Camera-type eye (tissue), 1 donor: ENCODE measurements around the gene SPCS1. TPM values are rescaled to one million over a fixed set of nuclear protein-coding genes. Genes with fewer than 3 reads are reported as not detected.

Source experiments
- total RNA-seq: library from RNA; depleted of rRNA; stranded (reverse); fragments of >200 nt; gene quantifications from one replicate; pipeline ENCODE4 v1.2.3, GENCODE V29; 2014

SPCS1 gene
- total RNA-seq = 75.8 TPM

DNA sequence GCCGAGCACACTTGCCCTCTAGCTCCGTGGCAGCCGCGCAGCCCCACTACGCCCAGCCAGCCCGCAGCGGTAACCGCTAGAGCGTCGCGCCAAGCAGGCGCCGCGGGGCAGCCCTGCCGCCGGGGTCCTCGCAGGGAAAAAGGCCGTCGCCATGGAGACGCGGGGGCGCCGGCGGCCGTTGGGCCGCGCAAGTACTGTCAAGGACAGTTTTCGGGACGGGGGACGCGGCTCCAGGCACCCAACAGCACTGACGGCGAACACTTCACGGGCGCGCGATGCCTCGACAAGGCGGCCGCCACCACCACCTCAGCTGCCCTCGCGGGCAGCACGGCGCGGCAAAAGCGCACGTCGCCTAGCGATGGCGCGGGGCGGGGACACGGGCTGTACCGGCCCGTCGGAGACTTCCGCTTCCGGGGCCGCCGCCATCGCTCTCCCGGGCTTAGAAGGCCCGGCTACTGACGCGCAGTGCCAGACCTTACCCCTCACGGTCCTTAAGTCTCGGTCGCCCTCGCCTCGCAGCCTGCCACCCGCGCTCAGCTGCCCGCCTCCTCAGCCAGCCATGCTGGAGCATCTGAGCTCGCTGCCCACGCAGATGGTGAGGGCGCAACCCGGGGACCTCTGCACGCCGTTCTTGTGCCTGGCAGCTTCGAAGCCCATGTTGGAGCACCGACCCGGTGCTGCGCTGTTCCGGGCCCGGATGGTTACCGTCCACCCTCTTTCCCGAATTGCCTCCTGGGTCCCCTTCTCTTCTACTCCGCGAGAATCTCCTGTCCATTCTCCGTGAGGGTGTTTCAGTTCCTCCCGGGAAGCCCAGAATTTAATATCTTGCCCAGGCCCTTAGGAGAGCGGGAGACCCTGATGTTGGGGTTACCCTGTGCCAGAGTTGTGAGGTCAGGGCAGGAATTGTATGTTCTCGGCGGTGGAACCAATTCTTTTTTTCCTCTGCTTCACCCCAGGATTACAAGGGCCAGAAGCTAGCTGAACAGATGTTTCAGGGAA, at the start of gene SPCS1, which contains the start of gene GLT8D1:
SPCS1 (plus strand) TSS at position 419 of the 999 bp plus-strand sequence; CDS start at position 560, 141 bp downstream.
GLT8D1 (minus strand) TSS at position 104 of the 999 bp plus-strand sequence. CDS start 5,331 bp downstream, outside the sequence.

DNA sequence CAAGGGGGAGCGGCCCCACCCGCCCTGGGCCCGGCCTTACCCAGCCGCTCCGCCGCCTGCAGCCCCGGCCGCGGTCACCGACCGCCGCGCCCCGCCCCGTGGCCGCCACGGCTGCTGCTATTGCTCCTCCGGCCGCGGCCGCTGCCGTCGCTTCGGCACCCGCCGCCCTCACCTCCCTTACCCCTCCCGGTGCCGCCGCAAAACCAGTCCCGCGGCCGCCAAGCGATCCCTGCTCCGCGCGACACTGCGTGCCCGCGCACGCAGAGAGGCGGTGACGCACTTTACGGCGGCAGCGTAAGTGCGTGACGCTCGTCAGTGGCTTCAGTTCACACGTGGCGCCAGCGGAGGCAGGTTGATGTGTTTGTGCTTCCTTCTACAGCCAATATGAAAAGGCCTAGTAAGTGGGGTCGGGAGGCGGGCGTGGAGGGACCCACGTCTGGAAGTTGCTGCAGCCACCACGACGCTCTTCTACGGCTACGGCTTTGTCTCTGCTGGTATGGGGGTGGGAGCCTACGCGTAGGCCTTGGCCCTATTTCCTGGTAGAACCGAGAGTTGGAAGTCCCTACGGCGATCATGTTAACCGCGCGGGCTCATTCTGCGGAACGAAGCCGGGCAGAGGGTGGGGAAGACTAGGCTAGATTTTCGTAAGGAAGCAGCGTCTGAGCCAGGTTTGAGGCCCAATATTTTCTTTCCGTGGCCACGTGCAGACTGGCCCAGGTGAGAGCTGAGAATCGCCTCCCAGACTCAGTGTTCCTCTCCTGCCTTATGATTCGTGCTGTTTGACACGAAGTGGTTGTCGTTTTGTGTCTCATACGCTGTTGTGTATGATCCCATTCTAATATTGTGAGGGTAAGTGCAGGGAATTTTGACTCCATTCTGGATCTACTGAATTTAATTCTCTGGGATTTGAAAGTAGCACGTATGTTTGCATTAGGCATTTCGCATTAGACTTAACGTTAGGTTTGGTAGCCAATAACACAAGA, 19.9 kb upstream of the SPCS1 start, which contains the start of the genes GNL3 and PBRM1:
GNL3 (plus strand) TSS at position 324 of the 983 bp plus-strand sequence; CDS start at position 385, 61 bp downstream.
PBRM1 (minus strand) TSS at position 205 of the 983 bp plus-strand sequence.

Other genes with a start within 250 kb of the SPCS1 start
- gene STAB1, start 210.8 kb upstream of the SPCS1 start, total RNA-seq = 53.9 TPM
- 62.9 TPM for gene NT5DC2, start 172.2 kb upstream of the SPCS1 start, total RNA-seq
- 2.5 TPM for gene UQCC5, start 169.5 kb upstream of the SPCS1 start, total RNA-seq
- 193 TPM for gene PBRM1, start 20.2 kb upstream of the SPCS1 start, total RNA-seq
- 96.2 TPM for gene GNL3, start 20.1 kb upstream of the SPCS1 start, total RNA-seq
- gene GLT8D1, start 315 bp upstream of the SPCS1 start, total RNA-seq = 115 TPM
- gene NEK4, start 64.8 kb downstream of the SPCS1 start, total RNA-seq = 64.3 TPM
- not detected for gene ITIH1, start 71.5 kb downstream of the SPCS1 start, total RNA-seq
- 0.66 TPM for gene ITIH3, start 88.7 kb downstream of the SPCS1 start, total RNA-seq
- gene ITIH4, start 124.6 kb downstream of the SPCS1 start, total RNA-seq = 4.9 TPM
- gene MUSTN1, start 128.9 kb downstream of the SPCS1 start, total RNA-seq = 12.0 TPM
- gene STIMATE, start 191.4 kb downstream of the SPCS1 start, total RNA-seq = 12.9 TPM